GM15510 (cell line): ENCODE measurements around the gene ADAM20.

Experiments used
- POLR2A ChIP-seq: IDR thresholded peaks from 3 replicates; pipeline ENCODE4 v1.6.1; 2011; ENCODE audit warnings: borderline replicate concordance; ENCODE audit not compliant: insufficient read length; ENCODE audit errors: extremely low read depth

Gene ADAM20

DNA sequence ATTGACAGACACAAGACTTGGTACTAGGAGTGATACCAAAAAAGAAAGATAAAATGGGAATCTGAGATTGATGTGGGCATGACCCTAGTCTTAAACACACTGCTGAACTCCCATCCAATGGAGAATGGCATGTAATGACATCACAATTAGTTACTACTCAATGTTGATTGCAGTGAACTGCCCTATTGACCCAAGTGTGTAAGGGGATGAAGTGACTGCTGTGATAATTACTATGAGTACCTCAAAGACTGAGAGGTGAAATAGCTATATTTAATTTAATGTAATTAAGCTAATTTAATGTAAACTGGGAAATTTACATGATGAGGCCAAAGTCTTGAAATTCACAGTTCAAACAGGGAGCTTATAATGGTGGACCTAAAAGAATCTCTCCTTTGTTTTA lies at the start of gene ADAM20:
Gene ADAM20 (minus strand): TSS at position 101 of the 400 bp plus-strand sequence. CDS start 10,247 bp downstream, outside the sequence.
- no peak for TF ChIP-seq POLR2A

DNA sequence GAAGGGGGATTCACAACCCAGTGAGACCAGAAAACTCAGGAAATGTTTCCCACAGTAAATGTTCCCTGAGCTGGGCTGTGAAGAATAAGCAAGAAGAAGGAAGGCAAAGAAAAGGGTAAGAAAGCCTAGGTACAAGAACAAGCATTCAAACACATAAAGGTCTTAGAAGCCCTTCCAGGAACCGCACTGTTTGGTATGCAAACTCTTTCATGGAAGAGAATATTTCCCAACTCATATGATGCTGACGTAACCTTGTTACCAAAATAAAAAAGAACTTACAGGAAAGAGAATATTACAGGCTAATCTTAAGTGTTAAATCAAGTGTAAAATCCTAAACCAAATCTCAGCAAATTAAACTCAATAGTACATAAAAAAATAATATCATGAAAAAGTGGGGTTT lies 42.1 kb upstream of the ADAM20 start:
- TF ChIP-seq POLR2A: no peak

DNA sequence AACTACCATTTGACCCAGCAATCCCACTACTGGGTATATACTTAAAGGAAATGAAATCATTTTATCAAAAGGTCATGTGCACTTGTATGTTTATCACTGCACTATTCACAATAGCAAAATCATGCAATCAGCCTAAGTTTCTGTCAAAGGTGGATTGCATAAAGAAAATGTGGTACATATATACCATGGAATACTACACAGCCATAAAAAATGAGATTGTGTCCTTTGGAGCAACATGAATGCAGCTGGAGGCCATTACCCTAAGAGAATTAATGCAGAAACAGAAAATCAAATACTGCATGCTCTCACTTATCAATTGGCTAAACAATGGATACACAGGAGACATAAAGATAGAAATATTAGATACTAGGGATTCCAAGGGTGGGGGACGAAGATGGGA lies 38.2 kb upstream of the ADAM20 start:
- TF ChIP-seq POLR2A: no peak

- no peak for TF ChIP-seq POLR2A
Observed at GRCh38 chr14:70571139-70571538, 36.3 kb upstream of the ADAM20 start.

DNA sequence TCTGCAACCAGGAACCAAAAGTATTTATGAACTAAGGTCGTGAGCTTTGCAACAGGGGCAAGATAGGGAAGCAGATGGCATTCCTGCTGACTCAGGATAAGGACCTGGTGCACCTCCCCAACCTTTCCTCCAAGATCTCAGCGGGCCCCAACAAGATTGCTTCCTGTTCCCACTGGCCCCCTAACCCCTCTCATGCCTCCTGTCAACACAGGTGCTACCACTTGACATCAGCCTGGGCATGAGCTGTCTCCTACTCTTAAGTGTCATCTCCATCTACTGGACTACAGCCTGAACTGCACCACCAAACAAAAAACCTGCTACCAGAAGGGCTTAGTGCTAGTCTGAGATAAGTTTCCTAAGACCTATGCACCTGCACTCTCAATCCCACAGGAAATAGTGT lies 33.0 kb upstream of the ADAM20 start:
- no peak for TF ChIP-seq POLR2A

DNA sequence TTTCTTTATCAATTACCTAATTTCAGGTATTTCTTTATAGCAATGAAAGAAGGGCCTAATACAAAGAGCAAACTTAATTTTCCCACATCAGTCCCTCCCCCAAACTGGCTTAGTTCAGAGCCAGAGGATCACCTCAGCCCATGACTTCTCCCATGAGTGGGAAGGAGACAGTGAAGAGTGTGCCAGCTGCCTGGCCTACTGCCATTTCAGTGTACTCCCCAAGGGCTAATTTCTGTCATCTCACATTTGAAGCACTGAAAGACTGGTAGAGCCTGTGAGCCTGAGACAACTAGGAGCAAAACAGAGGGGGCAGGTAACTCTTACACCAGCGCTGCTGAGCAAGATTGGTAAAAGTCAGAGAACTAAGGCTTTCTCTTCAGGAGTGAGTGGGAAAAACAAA lies 29.1 kb upstream of the ADAM20 start:
- TF ChIP-seq POLR2A: no peak

- no peak for TF ChIP-seq POLR2A
Observed at GRCh38 chr14:70563417-70563816, 28.6 kb upstream of the ADAM20 start.

GRCh38 chr14:70558356-70558755 lies 23.6 kb upstream of the ADAM20 start:
- no peak for TF ChIP-seq POLR2A

- TF ChIP-seq POLR2A: no peak
Observed at GRCh38 chr14:70555890-70556289, 21.1 kb upstream of the ADAM20 start.

GRCh38 chr14:70538087-70538486 lies 3.3 kb upstream of the ADAM20 start:
- TF ChIP-seq POLR2A: no peak

- no peak for TF ChIP-seq POLR2A
Observed at GRCh38 chr14:70536830-70537229, 2.0 kb upstream of the ADAM20 start.

GRCh38 chr14:70530417-70530816 lies 4.4 kb downstream of the ADAM20 start:
- TF ChIP-seq POLR2A: no peak

DNA sequence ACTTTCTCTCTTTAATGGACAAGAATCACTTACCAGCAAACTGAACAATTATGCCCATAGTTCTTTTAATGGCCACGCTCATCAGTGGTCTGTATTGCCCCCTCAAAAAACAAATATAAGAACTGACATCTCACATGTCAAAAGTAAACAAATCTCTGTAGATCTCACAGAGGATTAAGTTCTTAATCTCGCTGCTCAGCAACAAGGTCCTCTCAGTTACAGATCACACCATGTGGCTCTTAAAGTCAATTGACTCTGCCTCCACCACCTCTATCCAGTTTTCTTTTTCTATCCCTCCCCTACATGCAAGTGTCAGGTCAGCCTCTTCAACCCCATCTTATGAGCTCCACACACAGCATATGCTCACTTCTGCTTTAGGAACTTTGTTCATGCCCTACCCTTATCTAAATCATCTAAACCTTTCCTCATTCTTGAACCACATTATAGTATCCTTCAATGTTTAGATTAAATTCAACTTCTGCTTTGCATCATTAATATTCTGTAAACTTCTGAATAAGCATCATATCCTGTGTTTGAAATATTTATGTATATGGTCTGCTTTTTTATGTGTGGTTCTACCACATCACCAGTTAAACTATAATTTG lies 7.2 kb downstream of the ADAM20 start:
- TF ChIP-seq POLR2A: no peak

GRCh38 chr14:70525691-70526090 lies 9.1 kb downstream of the ADAM20 start:
- no peak for TF ChIP-seq POLR2A

DNA sequence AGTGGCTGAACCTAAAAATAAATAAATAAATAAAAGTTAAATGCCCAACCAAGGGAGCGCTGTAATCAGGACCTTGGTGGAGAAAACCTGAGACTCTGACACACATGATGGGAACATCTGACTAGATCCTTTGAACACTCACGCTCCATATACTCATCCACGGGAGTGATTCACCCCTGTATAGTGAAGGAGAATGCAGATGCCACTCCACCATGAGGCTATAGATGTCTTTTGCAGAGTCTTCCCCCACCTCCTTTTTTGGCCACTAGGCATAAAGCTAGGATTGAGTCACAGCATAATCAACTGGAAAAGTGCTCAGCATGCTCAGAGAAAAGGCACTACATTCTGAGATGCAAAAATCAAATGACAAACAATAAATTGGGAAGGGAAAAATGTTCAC lies 19.0 kb downstream of the ADAM20 start:
- TF ChIP-seq POLR2A: no peak

DNA sequence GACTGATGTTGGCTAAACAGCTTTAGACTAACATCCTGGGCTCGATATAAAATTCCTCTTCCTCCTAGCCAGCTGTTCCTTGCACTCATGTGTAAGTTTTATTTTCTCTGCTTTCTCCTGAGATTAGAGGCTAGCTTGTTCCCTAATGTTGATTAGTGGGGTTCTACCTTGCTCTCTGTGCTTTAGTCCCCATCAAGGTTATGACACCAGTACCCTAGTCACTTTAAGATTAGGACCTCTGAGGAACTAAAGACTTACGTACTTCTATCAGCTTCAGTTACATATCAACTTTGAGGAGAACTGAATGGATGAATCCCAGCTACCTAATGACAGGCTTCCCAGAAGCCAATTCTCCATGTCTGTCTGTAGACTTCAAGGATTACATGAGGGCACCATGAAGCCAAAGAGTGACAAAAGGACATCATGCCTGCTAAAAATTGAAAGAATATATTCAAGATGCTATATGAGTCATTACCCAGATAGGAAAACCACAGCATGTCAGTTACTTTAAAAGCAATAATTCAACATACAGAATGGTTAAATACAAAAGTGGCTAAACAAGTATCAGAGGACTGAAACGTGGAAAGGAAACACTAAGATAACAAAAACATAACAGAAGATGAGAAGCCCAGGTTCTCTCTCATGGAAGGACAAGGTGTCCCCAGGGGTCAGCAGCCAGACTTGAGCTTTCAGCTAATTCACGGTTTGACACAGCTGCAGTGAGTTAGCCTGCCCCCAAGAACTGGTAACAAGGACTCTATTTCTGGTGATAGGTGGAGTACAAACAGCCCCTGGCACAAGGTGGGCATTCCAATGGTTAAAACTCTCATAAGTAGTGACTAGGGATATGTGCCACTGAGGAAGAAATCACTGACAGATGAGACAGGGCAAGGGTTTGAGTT lies 20.4 kb downstream of the ADAM20 start:
- no peak for TF ChIP-seq POLR2A

- no peak for TF ChIP-seq POLR2A
Observed at GRCh38 chr14:70498191-70498590, 36.6 kb downstream of the ADAM20 start.

GRCh38 chr14:70489579-70490200 lies 45.1 kb downstream of the ADAM20 start:
- no peak for TF ChIP-seq POLR2A
